ENCODE results near the gene LRRC28. TPM values are rescaled to one million over a fixed set of nuclear protein-coding genes. Genes with fewer than 3 reads are reported as not detected.
A peak's percentile ranks its signal among the peaks of the same experiment; 100 is the strongest.

The LRRC28 gene
- total RNA-seq, 1 donor from 2014 or later, result 49.6 TPM

GRCh38 chr15:99437315-99438223 lies 186.3 kb downstream of the LRRC28 start:
- DNase-seq, result peak; percentile 13
- H3K36me3 Mint-ChIP-seq (ENCODE audit: unreplicated experiment), result peaks cover 6% of the 10 kb centered on the region
- no peak overlapping the region for H3K4me3 Mint-ChIP-seq (ENCODE audit: unreplicated experiment)
- peaks cover 7% of the 10 kb centered on the region for H3K4me1 Mint-ChIP-seq (ENCODE audit: low read depth, unreplicated experiment)
- H3K9me3 Mint-ChIP-seq (ENCODE audit: unreplicated experiment), result peaks cover 2% of the 10 kb centered on the region
- no peak overlapping the region for H3K27ac Mint-ChIP-seq (ENCODE audit: unreplicated experiment)
- no peaks in the 10 kb centered on the region for H3K27me3 Mint-ChIP-seq (ENCODE audit: unreplicated experiment)
- TF ChIP-seq CTCF (IDR thresholded peaks at IDR 0.05; ENCODE audit: partially characterized antibody, unreplicated experiment), result no peak

GRCh38 chr15:99438224-99438585 lies 186.9 kb downstream of the LRRC28 start:
- H3K4me3 Mint-ChIP-seq (ENCODE audit: unreplicated experiment), result no peak overlapping the region
- H3K27me3 Mint-ChIP-seq (ENCODE audit: unreplicated experiment), result no peaks in the 10 kb centered on the region
- H3K27ac Mint-ChIP-seq (ENCODE audit: unreplicated experiment), result no peak overlapping the region
- peak; percentile 8 for DNase-seq
- TF ChIP-seq CTCF (IDR thresholded peaks at IDR 0.05; ENCODE audit: partially characterized antibody, unreplicated experiment), result no peak
- H3K9me3 Mint-ChIP-seq (ENCODE audit: unreplicated experiment), result peaks cover 2% of the 10 kb centered on the region
- H3K36me3 Mint-ChIP-seq (ENCODE audit: unreplicated experiment), result peaks cover 6% of the 10 kb centered on the region
- H3K4me1 Mint-ChIP-seq (ENCODE audit: low read depth, unreplicated experiment), result peaks cover 9% of the 10 kb centered on the region

- Mint-ChIP-seq H3K4me3 (ENCODE audit: unreplicated experiment) (no peak overlapping the region), H3K36me3 (ENCODE audit: unreplicated experiment) (peaks cover 6% of the 10 kb centered on the region), H3K27ac (ENCODE audit: unreplicated experiment) (no peak overlapping the region), H3K4me1 (ENCODE audit: low read depth, unreplicated experiment) (peaks cover 9% of the 10 kb centered on the region), H3K27me3 (ENCODE audit: unreplicated experiment) (peaks cover 1% of the 10 kb centered on the region), H3K9me3 (ENCODE audit: unreplicated experiment) (peaks cover 2% of the 10 kb centered on the region)
- no peak for TF ChIP-seq CTCF (IDR thresholded peaks at IDR 0.05; ENCODE audit: partially characterized antibody, unreplicated experiment)
- peak; percentile 5 for DNase-seq
Observed at GRCh38 chr15:99438691-99439523, 187.6 kb downstream of the LRRC28 start.

GRCh38 chr15:99439524-99439835 lies 188.2 kb downstream of the LRRC28 start:
- no peak for DNase-seq
- Mint-ChIP-seq H3K9me3 (ENCODE audit: unreplicated experiment) (peaks cover 2% of the 10 kb centered on the region), H3K4me3 (ENCODE audit: unreplicated experiment) (no peak overlapping the region), H3K4me1 (ENCODE audit: low read depth, unreplicated experiment) (peaks cover 9% of the 10 kb centered on the region), H3K27me3 (ENCODE audit: unreplicated experiment) (peaks cover 1% of the 10 kb centered on the region), H3K36me3 (ENCODE audit: unreplicated experiment) (peaks cover 6% of the 10 kb centered on the region), H3K27ac (ENCODE audit: unreplicated experiment) (no peak overlapping the region)
- TF ChIP-seq CTCF (IDR thresholded peaks at IDR 0.05; ENCODE audit: partially characterized antibody, unreplicated experiment), result no peak

Measured in glutamatergic neuron (in vitro differentiated cells).